ENCODE measurements around the gene PSMD12.

The PSMD12 gene

GRCh38 chr17:67372751-67373150 lies 6.4 kb upstream of the PSMD12 start:
- H3K9ac ChIP-seq (ENCODE audit: low read depth, low read length): no peak overlapping the region
- H3K4me1 ChIP-seq (ENCODE audit: control insufficient read depth, insufficient read depth, low read length): peaks cover 6% of the 10 kb centered on the region
- H3K27me3 ChIP-seq (ENCODE audit: control insufficient read depth, insufficient read depth, low read length): peaks cover 5% of the 10 kb centered on the region
- H3K4me3 ChIP-seq (ENCODE audit: low read depth, low read length): no peak overlapping the region
- no peaks in the 10 kb centered on the region for H3K36me3 ChIP-seq (ENCODE audit: control insufficient read depth, insufficient read depth, low read length)
- no peaks in the 10 kb centered on the region for H3K9me3 ChIP-seq (ENCODE audit: control insufficient read depth, insufficient read depth, low read length)

DNA sequence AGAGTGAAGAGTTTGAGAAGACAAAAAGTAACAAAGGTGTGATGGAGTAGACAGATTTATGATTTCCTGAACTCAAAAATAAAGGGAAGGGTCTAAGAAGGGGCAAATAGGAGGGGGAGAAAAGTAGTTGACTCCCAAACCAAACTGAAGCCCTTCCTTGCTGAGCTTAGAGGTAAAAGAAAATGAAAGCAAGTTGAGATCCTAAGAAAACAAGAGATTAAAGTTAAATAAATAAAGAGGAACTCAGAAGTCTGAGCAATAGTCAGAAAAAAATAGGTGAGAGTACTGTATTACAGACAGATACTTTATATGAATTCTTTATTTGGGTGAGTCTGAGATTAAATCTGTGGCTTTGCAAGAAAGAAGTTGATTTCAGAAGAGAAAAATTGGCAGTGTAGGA lies 3.3 kb upstream of the PSMD12 start:
- Histone ChIP-seq H3K9me3 (ENCODE audit: control insufficient read depth, insufficient read depth, low read length) (no peaks in the 10 kb centered on the region), H3K27me3 (ENCODE audit: control insufficient read depth, insufficient read depth, low read length) (no peaks in the 10 kb centered on the region), H3K36me3 (ENCODE audit: control insufficient read depth, insufficient read depth, low read length) (no peaks in the 10 kb centered on the region), H3K4me3 (ENCODE audit: low read depth, low read length) (no peak overlapping the region), H3K9ac (ENCODE audit: low read depth, low read length) (no peak overlapping the region), H3K4me1 (ENCODE audit: control insufficient read depth, insufficient read depth, low read length) (peaks cover 4% of the 10 kb centered on the region)

- H3K9me3 ChIP-seq (ENCODE audit: control insufficient read depth, insufficient read depth, low read length): no peaks in the 10 kb centered on the region
- peaks cover 10% of the 10 kb centered on the region for H3K4me1 ChIP-seq (ENCODE audit: control insufficient read depth, insufficient read depth, low read length)
- peak overlapping the region; percentile 93 for H3K9ac ChIP-seq (ENCODE audit: low read depth, low read length)
- no peaks in the 10 kb centered on the region for H3K27me3 ChIP-seq (ENCODE audit: control insufficient read depth, insufficient read depth, low read length)
- H3K4me3 ChIP-seq (ENCODE audit: low read depth, low read length): peak overlapping the region; percentile 75
- no peaks in the 10 kb centered on the region for H3K36me3 ChIP-seq (ENCODE audit: control insufficient read depth, insufficient read depth, low read length)
These were observed 612 bp downstream of the PSMD12 start for GRCh38 chr17:67365738-67366192.

DNA sequence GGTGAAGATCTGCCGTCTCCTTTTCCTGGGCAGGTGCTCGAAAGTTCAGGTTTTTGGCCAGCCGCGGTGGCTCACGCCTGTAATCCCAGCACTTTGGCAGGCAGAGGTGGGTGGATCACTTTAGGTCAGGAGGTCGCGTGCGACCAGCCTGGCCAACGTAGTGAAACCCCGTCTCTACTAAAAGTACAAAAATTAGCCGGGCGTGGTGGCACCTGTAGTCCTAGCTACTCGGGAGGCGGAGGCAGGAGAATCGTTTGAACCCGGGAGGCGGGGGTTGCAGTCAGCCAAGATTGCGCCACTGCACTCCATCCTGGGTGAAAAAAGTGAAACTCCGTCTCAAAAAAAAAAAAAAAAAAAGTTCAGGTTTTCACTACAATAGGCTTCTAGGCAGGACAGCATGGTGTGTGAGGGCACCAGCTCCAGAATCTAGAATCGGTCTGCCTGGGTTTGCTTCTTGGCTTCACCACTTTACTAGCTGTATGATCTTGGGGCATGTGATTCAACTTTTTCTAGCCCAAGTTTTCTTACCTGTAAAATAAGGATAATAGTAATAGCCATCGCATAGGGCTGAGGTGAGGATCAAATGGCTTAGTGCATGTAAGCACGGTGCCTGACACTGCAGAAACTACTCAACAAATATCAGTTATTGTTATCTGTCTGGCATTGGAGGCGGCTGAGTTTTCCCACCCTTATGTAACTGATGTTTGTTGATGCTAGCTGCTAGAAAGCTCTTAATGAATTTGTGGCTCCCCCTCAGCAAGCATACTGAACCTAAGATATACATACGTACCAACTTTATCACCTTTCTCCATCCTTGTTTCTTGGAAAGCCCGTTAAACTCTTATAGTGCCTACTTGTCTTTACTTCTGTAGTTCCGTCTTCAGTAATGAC lies 1.3 kb downstream of the PSMD12 start:
- peak overlapping the region; percentile 75 for H3K4me3 ChIP-seq (ENCODE audit: low read depth, low read length)
- no peaks in the 10 kb centered on the region for H3K27me3 ChIP-seq (ENCODE audit: control insufficient read depth, insufficient read depth, low read length)
- no peaks in the 10 kb centered on the region for H3K36me3 ChIP-seq (ENCODE audit: control insufficient read depth, insufficient read depth, low read length)
- H3K4me1 ChIP-seq (ENCODE audit: control insufficient read depth, insufficient read depth, low read length): peaks cover 10% of the 10 kb centered on the region
- no peaks in the 10 kb centered on the region for H3K9me3 ChIP-seq (ENCODE audit: control insufficient read depth, insufficient read depth, low read length)
- H3K9ac ChIP-seq (ENCODE audit: low read depth, low read length): peak overlapping the region; percentile 93

DNA sequence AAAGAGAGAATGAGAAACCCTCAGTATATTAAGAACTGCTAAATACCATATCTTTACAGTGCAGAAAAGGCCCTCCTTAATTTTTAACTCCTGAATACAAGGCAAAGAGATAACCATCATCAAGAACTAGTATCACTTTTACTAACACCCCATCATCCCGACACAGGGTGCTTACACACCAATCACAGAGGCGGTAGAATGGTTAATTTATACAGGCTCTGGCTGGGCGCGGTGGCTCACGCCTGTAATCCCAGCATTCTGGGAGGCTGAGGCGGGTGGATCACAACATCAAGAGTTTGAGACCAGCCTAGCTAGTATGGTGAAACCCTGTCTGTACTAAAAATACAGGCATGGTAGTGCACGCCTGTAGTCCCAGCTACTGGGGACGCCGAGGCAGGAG lies 4.2 kb downstream of the PSMD12 start:
- Histone ChIP-seq H3K9ac (ENCODE audit: low read depth, low read length) (no peak overlapping the region), H3K4me3 (ENCODE audit: low read depth, low read length) (no peak overlapping the region), H3K9me3 (ENCODE audit: control insufficient read depth, insufficient read depth, low read length) (no peaks in the 10 kb centered on the region), H3K27me3 (ENCODE audit: control insufficient read depth, insufficient read depth, low read length) (no peaks in the 10 kb centered on the region), H3K36me3 (ENCODE audit: control insufficient read depth, insufficient read depth, low read length) (no peaks in the 10 kb centered on the region), H3K4me1 (ENCODE audit: control insufficient read depth, insufficient read depth, low read length) (peaks cover 10% of the 10 kb centered on the region)

GRCh38 chr17:67360880-67361279 lies 5.5 kb downstream of the PSMD12 start:
- no peaks in the 10 kb centered on the region for H3K36me3 ChIP-seq (ENCODE audit: control insufficient read depth, insufficient read depth, low read length)
- H3K27me3 ChIP-seq (ENCODE audit: control insufficient read depth, insufficient read depth, low read length): no peaks in the 10 kb centered on the region
- no peak overlapping the region for H3K4me3 ChIP-seq (ENCODE audit: low read depth, low read length)
- peaks cover 10% of the 10 kb centered on the region for H3K4me1 ChIP-seq (ENCODE audit: control insufficient read depth, insufficient read depth, low read length)
- no peak overlapping the region for H3K9ac ChIP-seq (ENCODE audit: low read depth, low read length)
- H3K9me3 ChIP-seq (ENCODE audit: control insufficient read depth, insufficient read depth, low read length): no peaks in the 10 kb centered on the region

DNA sequence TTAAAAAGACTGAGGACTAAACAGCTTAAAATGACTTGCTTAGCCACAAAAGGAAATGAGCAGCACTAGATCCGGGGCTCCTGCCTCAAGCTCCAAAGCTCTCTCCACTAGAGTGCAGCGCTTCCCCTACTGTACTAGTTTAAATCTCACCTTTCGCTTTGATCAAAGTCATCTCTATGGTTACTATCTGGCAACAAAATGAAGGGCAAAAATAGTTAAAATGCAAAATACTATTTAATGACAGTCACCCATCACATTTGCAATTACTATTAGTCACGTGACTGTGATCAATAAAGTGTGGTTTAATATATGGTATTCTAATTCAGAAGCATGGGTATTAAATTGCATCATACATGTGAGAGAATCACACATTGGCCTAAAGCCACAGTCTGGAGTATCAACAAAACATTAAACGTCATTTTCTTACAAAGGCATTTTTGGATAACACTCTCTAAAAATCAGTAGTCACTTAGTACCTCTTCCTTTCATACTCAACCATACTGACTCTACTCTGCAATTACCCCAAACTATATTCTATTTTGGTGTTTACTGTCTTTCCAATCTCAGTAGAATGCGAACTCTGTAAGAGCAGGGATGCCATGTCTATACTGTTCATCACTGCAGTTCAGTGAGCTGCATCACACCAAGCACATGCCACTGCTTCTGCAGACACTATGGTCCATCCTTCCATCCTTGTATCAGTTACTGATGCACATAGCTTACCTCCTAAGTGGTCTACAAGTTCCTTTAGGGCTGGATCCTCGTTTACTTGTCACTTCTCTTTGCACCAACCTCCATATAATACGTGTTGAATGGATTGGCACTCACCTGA lies 6.2 kb downstream of the PSMD12 start:
- peaks cover 8% of the 10 kb centered on the region for H3K4me1 ChIP-seq (ENCODE audit: control insufficient read depth, insufficient read depth, low read length)
- no peaks in the 10 kb centered on the region for H3K27me3 ChIP-seq (ENCODE audit: control insufficient read depth, insufficient read depth, low read length)
- H3K9me3 ChIP-seq (ENCODE audit: control insufficient read depth, insufficient read depth, low read length): no peaks in the 10 kb centered on the region
- no peaks in the 10 kb centered on the region for H3K36me3 ChIP-seq (ENCODE audit: control insufficient read depth, insufficient read depth, low read length)
- no peak overlapping the region for H3K4me3 ChIP-seq (ENCODE audit: low read depth, low read length)
- no peak overlapping the region for H3K9ac ChIP-seq (ENCODE audit: low read depth, low read length)

GRCh38 chr17:67358612-67359011 lies 7.8 kb downstream of the PSMD12 start:
- Histone ChIP-seq H3K27me3 (ENCODE audit: control insufficient read depth, insufficient read depth, low read length) (no peaks in the 10 kb centered on the region), H3K4me1 (ENCODE audit: control insufficient read depth, insufficient read depth, low read length) (peaks cover 3% of the 10 kb centered on the region), H3K9me3 (ENCODE audit: control insufficient read depth, insufficient read depth, low read length) (no peaks in the 10 kb centered on the region), H3K4me3 (ENCODE audit: low read depth, low read length) (no peak overlapping the region), H3K36me3 (ENCODE audit: control insufficient read depth, insufficient read depth, low read length) (peaks cover 4% of the 10 kb centered on the region), H3K9ac (ENCODE audit: low read depth, low read length) (no peak overlapping the region)

- no peak overlapping the region for H3K9ac ChIP-seq (ENCODE audit: low read depth, low read length)
- H3K9me3 ChIP-seq (ENCODE audit: control insufficient read depth, insufficient read depth, low read length): no peaks in the 10 kb centered on the region
- peaks cover 5% of the 10 kb centered on the region for H3K4me1 ChIP-seq (ENCODE audit: control insufficient read depth, insufficient read depth, low read length)
- H3K4me3 ChIP-seq (ENCODE audit: low read depth, low read length): no peak overlapping the region
- peaks cover 6% of the 10 kb centered on the region for H3K36me3 ChIP-seq (ENCODE audit: control insufficient read depth, insufficient read depth, low read length)
- no peaks in the 10 kb centered on the region for H3K27me3 ChIP-seq (ENCODE audit: control insufficient read depth, insufficient read depth, low read length)
These were observed 12.3 kb downstream of the PSMD12 start for GRCh38 chr17:67353929-67354574.

GRCh38 chr17:67353161-67353560 lies 13.2 kb downstream of the PSMD12 start:
- Histone ChIP-seq H3K9ac (ENCODE audit: low read depth, low read length) (no peak overlapping the region), H3K9me3 (ENCODE audit: control insufficient read depth, insufficient read depth, low read length) (no peaks in the 10 kb centered on the region), H3K27me3 (ENCODE audit: control insufficient read depth, insufficient read depth, low read length) (no peaks in the 10 kb centered on the region), H3K36me3 (ENCODE audit: control insufficient read depth, insufficient read depth, low read length) (peaks cover 15% of the 10 kb centered on the region), H3K4me3 (ENCODE audit: low read depth, low read length) (no peak overlapping the region), H3K4me1 (ENCODE audit: control insufficient read depth, insufficient read depth, low read length) (peaks cover 5% of the 10 kb centered on the region)

DNA sequence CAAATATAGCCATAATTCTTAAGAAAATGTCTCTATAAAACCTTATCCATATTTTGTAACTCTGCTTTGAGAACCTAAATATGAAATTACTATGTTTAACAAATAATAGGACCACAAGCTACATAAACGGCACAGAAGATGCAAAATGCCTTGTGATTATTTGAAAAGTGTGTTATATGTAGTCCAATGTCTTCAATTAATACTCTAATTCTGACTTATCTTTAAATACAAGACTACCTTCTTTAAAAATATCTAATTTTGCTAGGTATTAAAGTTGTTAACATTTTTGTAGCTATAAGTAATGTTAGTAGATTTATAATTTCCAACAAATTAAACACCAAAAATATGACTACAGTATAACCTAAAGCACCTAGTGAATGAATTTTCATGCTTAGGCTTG lies 17.0 kb downstream of the PSMD12 start:
- no peak overlapping the region for H3K9ac ChIP-seq (ENCODE audit: low read depth, low read length)

More for the DNA sequence above, 17.0 kb downstream of the PSMD12 start:
- H3K9me3 ChIP-seq (ENCODE audit: control insufficient read depth, insufficient read depth, low read length): no peaks in the 10 kb centered on the region
- peaks cover 4% of the 10 kb centered on the region for H3K4me1 ChIP-seq (ENCODE audit: control insufficient read depth, insufficient read depth, low read length)
- H3K4me3 ChIP-seq (ENCODE audit: low read depth, low read length): no peak overlapping the region
- no peaks in the 10 kb centered on the region for H3K27me3 ChIP-seq (ENCODE audit: control insufficient read depth, insufficient read depth, low read length)
- H3K36me3 ChIP-seq (ENCODE audit: control insufficient read depth, insufficient read depth, low read length): peaks cover 13% of the 10 kb centered on the region

Measured in iPS-15b (cell line).